Aorta (tissue), 5 donors: ENCODE measurements around the gene P2RX1. TPM values are rescaled to one million over a fixed set of nuclear protein-coding genes. Genes with fewer than 3 reads are reported as not detected.

ENCODE experiments used
- ATAC-seq: fragments of 200-7000 bp; cut with Tn5 transposase; one replicate; pipeline ENCODE4 v1.9.1; 2022; ENCODE audit warnings: moderate library complexity; ENCODE audit not compliant: low FRiP score
- DNase-seq, 2 donors: peaks; one replicate each; pipeline ENCODE4 v3.0.0-alpha.2; 2020
- H3K27ac ChIP-seq, 2 donors: one replicate each; pipeline ENCODE4 v1.5.1; 2013; ENCODE audit warnings: low read length in 2 of 2, mild to moderate bottlenecking in 2 of 2, moderate library complexity in 2 of 2, control low read depth in 1 of 2, inconsistent platforms in 1 of 2, low read depth in 1 of 2
- H3K27me3 ChIP-seq, 2 donors: one replicate each; pipeline ENCODE4 v1.6.1; 2013; ENCODE audit warnings: control low read depth in 1 of 2, low read length in 1 of 2, mild to moderate bottlenecking in 1 of 2, moderate library complexity in 1 of 2; ENCODE audit not compliant: insufficient read depth in 2 of 2, control insufficient read depth in 1 of 2
- H3K36me3 ChIP-seq, 2 donors: one replicate each; pipeline ENCODE4 v1.6.1; 2013; ENCODE audit warnings: control low read depth in 1 of 2, low read length in 1 of 2, mild to moderate bottlenecking in 1 of 2; ENCODE audit not compliant: insufficient read depth in 2 of 2, control insufficient read depth in 1 of 2
- H3K4me1 ChIP-seq, 2 donors: one replicate each; pipeline ENCODE4 v1.6.1; 2013; ENCODE audit warnings: low read length in 2 of 2, control low read depth in 1 of 2, mild to moderate bottlenecking in 1 of 2, moderate library complexity in 1 of 2; ENCODE audit not compliant: insufficient read depth in 2 of 2, control insufficient read depth in 1 of 2
- H3K4me3 ChIP-seq, 2 donors: one replicate each; pipeline ENCODE4 v1.5.1; 2013; ENCODE audit warnings: low read length in 2 of 2, control low read depth in 1 of 2, mild to moderate bottlenecking in 1 of 2
- H3K9me3 ChIP-seq: one replicate; pipeline ENCODE4 v1.6.1; 2013; ENCODE audit warnings: mild to moderate bottlenecking, low read length; ENCODE audit not compliant: control insufficient read depth
- WGBS, 2 donors: extraction: QIAGEN DNeasy Blood & Tissue Kit; methylation state at CpG; one replicate each; pipeline ENCODE4 v1.1.7; 2013; 5-methylcytosine and 5-hydroxymethylcytosine counted together
- intact Hi-C, 2 donors: fragments of 100-400 bp; cut with DNase I; formaldehyde crosslinking; loops; one replicate each; pipeline versions ENCODE4 v1.14.2 to v1.15.0; 2022
- polyA plus RNA-seq, 2 donors: library from polyadenylated mRNA; stranded (reverse); fragments of 200-250 nt; gene quantifications; one replicate each; pipeline ENCODE4 v1.2.3, GENCODE V29; 2013
- total RNA-seq, 2 donors: library from RNA; stranded (reverse); fragmentation: NEBNext Ultra II Directional; extraction: Animal tissue kit (Norgen Biotek cat#: 25700); gene quantifications; one replicate each; pipeline ENCODE4 v1.2.1, GENCODE V29; 2021
- donor health status: healthy with polysubstance abuse.
- donor health status: Bipolar disorder and iron deficiency.
- donor health status: DM: no; HTN: no; CAD: no.
- donor health status: DM: no; HTN: no; CAD: no.
- donor health status: DM: yes; HTN: yes; CAD: no.

P2RX1 gene
- total and polyA plus RNA-seq, 4 donors = 0.50 to 4.7 (median 2.6) TPM

DNA sequence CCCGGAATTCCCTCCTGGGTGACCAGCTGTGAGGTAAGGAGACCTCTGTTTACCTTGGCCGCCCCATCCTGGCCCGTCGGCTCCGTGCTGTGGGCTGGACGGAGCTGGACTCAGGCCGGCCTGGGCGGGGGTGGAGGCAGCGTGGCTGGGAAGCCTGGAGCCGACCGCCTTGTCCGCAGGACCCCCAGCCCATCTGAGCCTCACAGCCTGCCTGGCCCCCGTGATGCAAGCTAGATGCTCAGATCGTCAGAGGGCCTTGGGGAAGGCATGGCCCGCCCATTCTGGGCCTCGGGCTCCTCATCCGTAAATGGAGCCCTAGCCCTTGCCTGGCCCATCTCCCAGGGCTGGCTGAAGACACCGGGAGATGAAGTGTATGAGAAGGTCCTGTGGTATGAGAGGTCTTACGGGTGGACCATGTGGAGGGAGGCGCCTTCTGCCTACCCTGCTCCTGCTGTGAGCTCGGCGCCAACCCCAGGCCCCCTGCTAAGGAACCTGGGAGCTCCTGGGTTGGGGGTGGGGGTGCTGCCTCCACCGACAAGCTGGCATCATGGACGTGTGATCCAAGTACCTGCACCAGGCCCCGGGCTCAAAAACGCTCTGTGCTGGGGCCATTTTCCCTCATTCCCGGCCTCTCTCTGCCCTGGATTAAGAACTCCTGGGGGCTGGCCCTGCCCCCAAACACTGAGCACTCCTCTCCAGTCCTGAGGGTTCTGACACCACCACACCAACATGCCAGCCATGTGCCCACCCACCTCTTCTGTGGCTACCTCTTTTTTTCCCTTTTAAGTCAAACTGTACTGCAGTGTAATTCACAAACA, 5.4 kb upstream of the P2RX1 start:
- Histone ChIP-seq H3K9me3 (no peaks in the 10 kb centered on the region), H3K4me1 (no peaks in the 10 kb centered on the region), H3K27me3 (no peaks in the 10 kb centered on the region), H3K36me3 (no peaks in the 10 kb centered on the region), H3K4me3 (no peak overlapping the region), H3K27ac (peak overlapping the region; percentile 10 to 42)
- ATAC-seq (peak; percentile 73), DNase-seq (peak; percentile 83 to 94)
- WGBS, 2 donors = 6 to 14% methylated on average over 26 to 27 of the region's 27 CpGs
- intact Hi-C loops = no loop called here

DNA sequence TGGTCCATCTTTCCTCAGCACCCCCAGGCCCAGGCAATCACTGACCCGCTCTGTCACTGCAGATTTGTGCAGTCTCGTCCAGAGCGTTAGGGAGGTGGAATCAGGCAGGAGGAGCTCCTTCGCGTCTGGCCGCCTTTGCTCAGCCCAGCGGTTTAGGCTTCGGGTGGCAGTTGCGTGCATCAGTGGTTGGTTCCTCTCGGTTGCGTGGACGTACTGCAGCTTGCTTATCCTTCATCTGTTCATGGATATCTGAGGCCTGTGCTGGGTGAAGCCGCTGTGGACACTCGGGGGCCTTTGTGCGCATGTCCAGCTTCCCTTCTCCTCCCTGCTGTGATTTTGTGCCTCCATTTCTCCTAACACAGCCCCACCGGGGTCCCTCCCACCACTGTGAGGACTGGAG, 4.7 kb upstream of the P2RX1 start:
- Histone ChIP-seq H3K4me1 (no peaks in the 10 kb centered on the region), H3K4me3 (no peak overlapping the region), H3K27ac (peak overlapping the region in 1 of 2 donors; percentile 42), H3K9me3 (no peaks in the 10 kb centered on the region), H3K27me3 (no peaks in the 10 kb centered on the region), H3K36me3 (no peaks in the 10 kb centered on the region)
- intact Hi-C loops = no loop called here
- DNase-seq = no peak
- ATAC-seq = no peak
- 47 to 53% methylated on average over 16 of the region's 16 CpGs for WGBS, 2 donors

DNA sequence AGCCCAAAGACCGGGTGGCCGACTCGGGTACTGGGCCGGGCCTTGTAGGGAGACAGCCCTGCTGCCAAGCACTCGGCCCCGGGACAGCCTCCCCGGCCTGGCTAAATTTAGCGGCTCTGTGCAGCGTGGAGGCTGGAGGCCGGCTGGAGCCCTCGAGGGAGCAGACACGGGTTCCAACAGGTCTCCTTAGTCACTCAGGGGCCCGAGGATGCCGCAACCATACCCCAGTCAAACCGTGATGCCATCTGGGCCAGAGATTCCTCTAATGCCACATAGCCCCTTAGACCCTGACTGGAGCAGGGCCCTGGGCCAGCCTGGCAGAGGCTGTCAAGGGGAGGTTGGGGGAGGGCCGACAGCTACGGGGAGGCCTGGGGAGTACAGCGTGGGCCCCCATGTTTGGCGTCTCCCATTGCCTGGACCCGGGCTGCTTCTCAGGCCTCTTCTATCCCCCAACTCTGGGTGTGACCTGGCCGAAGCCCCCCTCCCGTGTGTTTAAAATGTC, 2.9 kb upstream of the P2RX1 start:
- no peak overlapping the region for H3K4me3 ChIP-seq
- WGBS, 2 donors = 20 to 27% methylated on average over 22 of the region's 22 CpGs
- H3K27me3 ChIP-seq = no peaks in the 10 kb centered on the region
- intact Hi-C loops = loop anchor here in 1 of 2 donors (5.0 kb wide), 1 partner anchor 43 kb away; the partner anchor contains the start of gene ATP2A3
- no peaks in the 10 kb centered on the region for H3K36me3 ChIP-seq
- H3K27ac ChIP-seq = peak overlapping the region; percentile 18 to 67
- ATAC-seq (peak; percentile 62), DNase-seq (peak; percentile 80 to 92)
- no peaks in the 10 kb centered on the region for H3K9me3 ChIP-seq
- H3K4me1 ChIP-seq = no peaks in the 10 kb centered on the region

DNA sequence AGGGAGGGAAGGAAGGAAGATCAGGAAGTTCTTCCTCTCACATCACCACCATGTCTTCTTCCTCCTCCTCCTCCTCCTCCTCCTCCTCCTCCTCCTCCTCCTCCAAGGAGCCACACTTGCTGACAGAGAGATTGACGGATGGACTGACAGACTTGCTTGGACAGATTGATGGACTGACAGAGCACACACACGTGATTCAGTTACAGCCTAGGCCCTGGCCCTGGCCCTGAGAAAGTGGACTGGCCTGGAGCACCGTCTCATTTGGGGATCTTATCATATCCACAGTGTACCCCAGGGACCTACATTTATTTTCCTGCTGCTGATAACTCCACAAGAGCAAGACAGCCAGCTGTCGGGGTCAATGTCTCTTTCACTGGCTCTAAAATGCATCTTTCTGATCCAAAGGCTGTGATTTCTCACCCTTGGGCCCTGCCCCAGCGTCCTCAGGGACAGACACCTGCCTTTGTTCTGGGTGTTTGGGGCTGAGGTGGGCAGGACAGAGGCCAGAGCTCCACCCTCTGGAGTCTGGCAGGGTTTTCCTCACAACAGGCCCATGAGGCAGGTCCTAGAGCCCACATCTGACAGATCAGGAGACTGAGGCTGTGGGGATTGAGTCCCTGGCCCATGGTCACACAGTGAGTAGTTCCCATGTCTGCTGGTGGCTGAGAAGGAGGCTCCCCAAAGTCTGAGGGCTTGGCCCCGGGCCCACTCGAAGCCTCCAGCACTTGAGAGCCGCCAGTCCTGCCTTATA, 2.3 kb upstream of the P2RX1 start:
- H3K4me1 ChIP-seq = no peaks in the 10 kb centered on the region
- no peaks in the 10 kb centered on the region for H3K27me3 ChIP-seq
- H3K9me3 ChIP-seq = no peaks in the 10 kb centered on the region
- intact Hi-C loops = loop anchor here in 1 of 2 donors (5.0 kb wide), 1 partner anchor 44 kb away; the partner anchor contains the start of gene ATP2A3
- peak overlapping the region; percentile 18 to 67 for H3K27ac ChIP-seq
- 18 to 30% methylated on average over 8 of the region's 8 CpGs for WGBS, 2 donors
- H3K36me3 ChIP-seq = no peaks in the 10 kb centered on the region
- ATAC-seq = no peak
- DNase-seq = no peak
- no peak overlapping the region for H3K4me3 ChIP-seq

DNA sequence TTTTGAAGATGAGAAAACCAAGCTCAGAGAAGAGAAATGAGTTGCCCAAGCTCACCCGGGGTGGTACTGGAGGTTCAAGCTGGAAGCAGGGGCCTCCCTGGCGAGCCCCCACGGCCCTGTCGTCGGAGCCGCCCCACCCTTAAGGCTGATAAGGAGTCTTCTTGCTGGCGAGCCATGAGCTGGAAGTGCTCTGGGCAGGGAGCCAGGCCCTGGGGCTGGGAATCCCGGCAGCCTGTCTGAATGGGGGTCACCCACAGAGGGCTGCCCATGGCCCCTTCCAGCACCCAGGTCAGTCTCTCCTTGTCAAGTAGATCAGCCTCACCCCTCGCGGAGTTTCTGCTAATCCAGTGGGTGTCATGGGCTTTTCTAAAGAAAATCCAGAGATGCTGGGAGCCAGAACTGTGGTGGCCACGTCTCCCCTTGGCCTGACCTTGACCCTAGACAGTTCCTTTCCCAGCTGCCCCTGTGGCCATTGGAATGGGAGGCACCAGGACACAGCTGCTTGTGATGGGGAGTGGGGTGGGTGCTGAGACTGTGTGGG, 1.2 kb upstream of the P2RX1 start:
- intact Hi-C loops = loop anchor here in 1 of 2 donors (5.0 kb wide), 1 partner anchor 45 kb away; the partner anchor contains the start of gene ATP2A3
- Histone ChIP-seq H3K27ac (no peak overlapping the region), H3K4me3 (no peak overlapping the region), H3K36me3 (no peaks in the 10 kb centered on the region), H3K9me3 (no peaks in the 10 kb centered on the region), H3K4me1 (no peaks in the 10 kb centered on the region), H3K27me3 (no peaks in the 10 kb centered on the region)
- WGBS, 2 donors = 34 to 41% methylated on average over 11 of the region's 11 CpGs
- DNase-seq (peak in 1 of 2 donors; percentile 88), ATAC-seq (no peak)

DNA sequence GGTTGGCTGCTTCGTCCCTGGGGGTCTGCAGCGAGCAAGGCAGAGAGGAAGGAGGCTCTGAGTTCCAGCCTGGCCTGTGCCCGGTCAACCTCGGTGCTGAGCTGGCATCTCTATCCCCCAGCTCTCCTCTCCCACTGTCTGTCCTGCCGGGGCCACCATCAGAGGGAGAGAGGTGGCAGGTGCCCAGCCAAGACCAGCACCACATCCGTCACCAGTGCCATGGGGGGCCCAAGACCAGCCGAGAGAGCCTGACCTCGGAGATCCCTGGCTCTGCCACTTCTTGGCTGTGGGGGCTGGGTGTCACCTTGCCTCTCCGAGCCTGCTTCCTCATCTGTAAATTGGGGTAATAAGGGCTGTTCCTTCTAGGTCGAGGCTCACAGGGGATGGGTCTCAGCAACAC, 560 bp upstream of the P2RX1 start:
- DNase-seq = no peak
- Histone ChIP-seq H3K36me3 (no peaks in the 10 kb centered on the region), H3K9me3 (no peaks in the 10 kb centered on the region), H3K4me1 (no peaks in the 10 kb centered on the region), H3K4me3 (no peak overlapping the region), H3K27ac (no peak overlapping the region), H3K27me3 (no peaks in the 10 kb centered on the region)
- 81 to 83% methylated on average over 10 of the region's 10 CpGs for WGBS, 2 donors
- intact Hi-C loops = loop anchor here in 1 of 2 donors (5.0 kb wide), 1 partner anchor 45 kb away; the partner anchor contains the start of gene ATP2A3
- ATAC-seq = no peak

DNA sequence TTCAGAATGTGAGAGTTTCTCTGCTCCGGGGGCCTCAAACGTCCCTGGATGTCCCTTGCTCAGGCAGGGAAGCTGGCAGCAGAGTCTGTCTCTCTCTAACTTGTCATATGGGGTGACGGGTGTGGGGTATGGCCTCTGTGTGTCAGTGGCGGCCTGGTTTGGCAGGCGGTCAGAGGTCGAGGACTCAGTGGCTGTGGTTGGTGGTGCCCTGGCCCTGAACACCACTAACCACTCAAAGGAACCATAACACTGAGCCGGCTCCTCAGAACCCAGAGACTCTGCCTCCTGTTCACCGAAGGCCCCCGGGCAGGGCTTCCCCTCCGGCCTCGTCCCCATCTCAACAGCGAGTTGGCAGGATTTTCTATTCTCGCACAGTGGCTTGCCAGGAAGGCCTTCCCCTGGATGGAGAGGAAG, 677 bp downstream of the P2RX1 start:
- no peak overlapping the region for H3K4me3 ChIP-seq
- WGBS, 2 donors = 79 to 83% methylated on average over 13 of the region's 13 CpGs
- intact Hi-C loops = loop anchor here (2.0 to 5.0 kb wide), 3 partner anchors 47 to 159 kb away; partner anchors contain the start of gene ATP2A3 (in 1 of the 2)
- no peaks in the 10 kb centered on the region for H3K27me3 ChIP-seq
- no peaks in the 10 kb centered on the region for H3K9me3 ChIP-seq
- no peaks in the 10 kb centered on the region for H3K4me1 ChIP-seq
- DNase-seq (no peak), ATAC-seq (no peak)
- no peaks in the 10 kb centered on the region for H3K36me3 ChIP-seq
- H3K27ac ChIP-seq = no peak overlapping the region

DNA sequence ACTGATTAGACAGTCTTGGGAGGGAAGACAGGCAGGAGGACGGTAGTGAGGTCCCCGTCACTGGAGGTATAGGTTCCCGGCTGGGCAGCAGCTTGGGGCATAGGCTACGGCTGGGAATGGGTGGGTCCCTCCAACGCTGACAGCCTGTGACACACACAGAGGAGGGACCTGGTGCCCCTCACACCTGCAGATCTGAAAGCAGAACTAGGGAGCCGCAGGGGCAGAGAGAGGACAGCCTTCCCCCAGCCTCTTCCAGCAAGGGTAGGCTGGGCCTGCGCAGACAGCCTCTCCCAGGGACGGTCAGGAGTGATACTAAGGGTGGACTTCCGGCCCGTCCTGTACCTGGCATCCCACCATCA, 2.0 kb downstream of the P2RX1 start:
- Histone ChIP-seq H3K4me1 (no peaks in the 10 kb centered on the region), H3K36me3 (no peaks in the 10 kb centered on the region), H3K27ac (no peak overlapping the region), H3K4me3 (no peak overlapping the region), H3K9me3 (no peaks in the 10 kb centered on the region), H3K27me3 (no peaks in the 10 kb centered on the region)
- DNase-seq = no peak
- 83 to 87% methylated on average over 10 of the region's 10 CpGs for WGBS, 2 donors
- intact Hi-C loops = loop anchor here (2.0 to 5.0 kb wide), 3 partner anchors 89 to 161 kb away; no protein-coding TSS in a partner anchor
- ATAC-seq = no peak
